ENCODE measurements around the gene LPCAT3. TPM values are rescaled to one million over a fixed set of nuclear protein-coding genes. Genes with fewer than 3 reads are reported as not detected.

Gene LPCAT3
- total and polyA plus RNA-seq, 2 of the 4 experiments (the other 2 are of a cell fraction), result 7.0 to 18.6 TPM

GRCh38 chr12:6956021-6956727, 62.1 kb downstream of the LPCAT3 start:
- Histone ChIP-seq H3K18ac (ENCODE audit: low read depth, low read length) (no peak overlapping the region), H3K9ac (ENCODE audit: low read depth, low read length) (no peak overlapping the region), H3K79me1 (ENCODE audit: low read depth in 1 of 2, low read length in 2 of 2) (no peaks in the 10 kb centered on the region), H3K56ac (ENCODE audit: extremely low read depth, insufficient read depth, low read length) (no peak overlapping the region), H2BK15ac (ENCODE audit: low read depth, low read length) (no peak overlapping the region), H3K36me3 (ENCODE audit: control insufficient read depth, insufficient read depth, low read length) (no peaks in the 10 kb centered on the region), H3K14ac (replicated peaks; ENCODE audit: low read depth, low read length) (no peak overlapping the region), H4K5ac (ENCODE audit: low read depth, low read length) (no peak overlapping the region), H4K20me1 (ENCODE audit: insufficient read depth, low read length) (no peaks in the 10 kb centered on the region), H2BK5ac (ENCODE audit: low read depth, low read length, poor library complexity, severe bottlenecking) (no peak overlapping the region), H3K4me3 (ENCODE audit: insufficient read depth, low read depth, low read length) (no peak overlapping the region), H3K27ac (ENCODE audit: insufficient read depth, low read length) (no peak overlapping the region), H2AFZ (replicated peaks; ENCODE audit: low read length, poor library complexity) (peak overlapping the region; percentile 41), H2AK9ac (replicated peaks; ENCODE audit: low read depth, low read length, poor library complexity) (no peak overlapping the region), H3K27me3 (ENCODE audit: control insufficient read depth, insufficient read depth, low read length) (no peaks in the 10 kb centered on the region), H3K9me3 (ENCODE audit: control insufficient read depth, insufficient read depth, low read length) (no peaks in the 10 kb centered on the region), H2BK120ac (ENCODE audit: low read depth, low read length) (no peak overlapping the region), H3K23ac (ENCODE audit: low read depth, low read length) (no peak overlapping the region), H3K4ac (ENCODE audit: low read depth, low read length) (no peak overlapping the region), H4K8ac (ENCODE audit: low read depth in 2 of 2, low read length in 2 of 2) (no peak overlapping the region), H3K4me2 (ENCODE audit: low read depth, low read length) (no peak overlapping the region), H2AK5ac (ENCODE audit: low read depth, low read length) (no peak overlapping the region), H2BK20ac (ENCODE audit: low read depth, low read length) (no peak overlapping the region), H4K91ac (ENCODE audit: insufficient read depth, low read depth, low read length) (no peak overlapping the region), H3K9me1 (ENCODE audit: insufficient read depth, low read length) (no peaks in the 10 kb centered on the region), H3K4me1 (ENCODE audit: control insufficient read depth, insufficient read depth, low read length) (0 out of 2 replicates have a peak, but pooled peaks cover 2% of the 10 kb centered on the region)
- intact Hi-C loops (cut with micrococcal nuclease), result no loop called here
- BruUV-seq (replicated peaks), result no TSS peak
- TF ChIP-seq RFX5 (IDR thresholded peaks at IDR 0.05; ENCODE audit: low read depth, low read length), result no peak
- no peak for TF ChIP-seq MXI1 (IDR thresholded peaks at IDR 0.05; ENCODE audit: borderline replicate concordance, low read depth, low read length)
- TF ChIP-seq CHD1 (IDR thresholded peaks at IDR 0.05; ENCODE audit: low read depth, low read length), result no peak
- no peak for TF ChIP-seq SMC3 (IDR thresholded peaks at IDR 0.05; ENCODE audit: low read depth, low read length)
- no peak for TF ChIP-seq CEBPB (IDR thresholded peaks at IDR 0.05; ENCODE audit: low read depth, low read length)
- TF ChIP-seq MAFK (IDR thresholded peaks at IDR 0.05; ENCODE audit: low read depth, low read length), result no peak
- no peak for TF ChIP-seq FOS (IDR thresholded peaks at IDR 0.05; ENCODE audit: low read depth, low read length)
- no peak for TF ChIP-seq POLR2A (IDR thresholded peaks at IDR 0.05; ENCODE audit: low read depth, low read length)
- TF ChIP-seq RAD21 (IDR thresholded peaks at IDR 0.05; ENCODE audit: low read length), result no peak
- no peak for TF ChIP-seq CTCF (conservative IDR thresholded peaks at IDR 0.05; ENCODE audit: low read depth, low read length)
- no peak for TF ChIP-seq BHLHE40 (IDR thresholded peaks at IDR 0.05; ENCODE audit: low read depth, low read length)
- TF ChIP-seq RCOR1 (IDR thresholded peaks at IDR 0.05; ENCODE audit: insufficient replicate concordance, low read length), result no peak
- TF ChIP-seq NFE2L2 (IDR thresholded peaks at IDR 0.05; ENCODE audit: low read depth, low read length), result no peak
- TF ChIP-seq ELK1 (IDR thresholded peaks at IDR 0.05; ENCODE audit: borderline replicate concordance, low read depth, low read length), result no peak
- TF ChIP-seq USF2 (IDR thresholded peaks at IDR 0.05; ENCODE audit: low read depth, low read length), result no peak
- POLR2A ChIA-PET (ENCODE audit: unreplicated experiment), result no interaction called here
- no peak for ATAC-seq (ENCODE audit: low read depth)
- DNase-seq, result no peak
- CTCF ChIA-PET, result no interaction called here
- dilution Hi-C loops (cut with HindIII; ENCODE audit: low sequenced_read_pairs, unreplicated experiment), result no loop called here
- whole genome bisulfite sequencing, 2 experiments (ENCODE audit: extremely low coverage in 2 of 2, insufficient read length in 1 of 2), result 86% methylated on average over 19 of the region's 28 CpGs; no CpG with 5 or more reads in 1 of the 2 experiments
- in situ Hi-C loops (cut with MboI; ENCODE audit: low sequenced_read_pairs), result no loop called here

Measured in IMR-90 (cell line).